Heart right ventricle (tissue), 16 donors: ENCODE measurements around the gene ZBTB6. TPM values are rescaled to one million over a fixed set of nuclear protein-coding genes. Genes with fewer than 3 reads are reported as not detected.
A peak's percentile ranks its signal among the peaks of the same experiment; 100 is the strongest.

Experiments
- ATAC-seq, 8 donors: fragments of 200-7000 bp; cut with Tn5 transposase; one replicate each; pipeline ENCODE4 v1.9.1; 2020; ENCODE audit warnings: mild to moderate bottlenecking in 8 of 8, moderate library complexity in 8 of 8, moderate number of reproducible peaks in 1 of 8
- DNase-seq, 2 donors: peaks; one replicate each; pipeline ENCODE4 v3.0.0-alpha.2; 2020
- H3K27ac ChIP-seq, 10 donors: fragments of 200-600 bp; sonication (generic) in 2 of 10; one replicate each; pipeline versions ENCODE4 v1.5.0 to v1.8.0; 2020 to 2022; ENCODE audit warnings: mild to moderate bottlenecking in 3 of 10
- H3K27me3 ChIP-seq, 7 donors: fragments of 200-600 bp; one replicate each; pipeline ENCODE4 v1.8.0; 2021 to 2022; ENCODE audit warnings: mild to moderate bottlenecking in 2 of 7
- H3K36me3 ChIP-seq, 9 donors: fragments of 200-600 bp; sonication (generic) in 1 of 9; one replicate each; pipeline versions ENCODE4 v1.5.0 to v1.8.0; 2020 to 2022; ENCODE audit warnings: mild to moderate bottlenecking in 2 of 9
- H3K4me1 ChIP-seq, 9 donors: fragments of 200-600 bp; sonication (generic) in 1 of 9; one replicate each; pipeline versions ENCODE4 v1.5.0 to v1.8.0; 2020 to 2022; ENCODE audit warnings: mild to moderate bottlenecking in 4 of 9
- H3K4me3 ChIP-seq, 10 donors: fragments of 200-600 bp; sonication (generic) in 2 of 10; one replicate each; pipeline versions ENCODE4 v1.5.0 to v1.8.0; 2020 to 2022; ENCODE audit warnings: mild to moderate bottlenecking in 7 of 10, moderate library complexity in 2 of 10
- H3K9me3 ChIP-seq, 11 donors: fragments of 200-600 bp in 10 of 11; sonication (generic) in 2 of 11; one replicate each; pipeline versions ENCODE4 v1.5.0 to v1.8.0; 2013 to 2022; ENCODE audit warnings: mild to moderate bottlenecking in 2 of 11, control low read depth in 1 of 11, moderate library complexity in 1 of 11
- CTCF ChIP-seq, 9 donors: fragments of 200-600 bp; sonication (generic) in 2 of 9; IDR thresholded peaks; one replicate each; pipeline versions ENCODE4 v1.5.0 to v1.8.0; 2021 to 2022; ENCODE audit warnings: antibody characterized with exemption in 9 of 9, mild to moderate bottlenecking in 5 of 9, moderate library complexity in 1 of 9
- WGBS, 2 donors: extraction: QIAGEN DNeasy Blood & Tissue Kit; methylation state at CpG; one replicate each; pipeline ENCODE4 v1.1.7; 2013; ENCODE audit warnings: inconsistent platforms in 1 of 2; 5-methylcytosine and 5-hydroxymethylcytosine counted together
- intact Hi-C, 10 donors: fragments of 100-400 bp; cut with DNase I; formaldehyde crosslinking; loops; one replicate each; pipeline versions ENCODE4 v1.11.1 to v1.14.2; 2022
- polyA plus RNA-seq, 2 donors: library from polyadenylated mRNA; stranded (reverse); fragments of 200-250 nt; gene quantifications; one replicate each; pipeline ENCODE4 v1.2.3, GENCODE V29; 2013
- total RNA-seq, 10 donors: library from RNA; stranded (reverse); fragmentation: NEBNext Ultra II Directional in 3 of 10; extraction: Animal tissue kit (Norgen Biotek cat#: 25700) in 3 of 10; gene quantifications; one replicate each; pipeline versions ENCODE4 v1.2.1 to v1.2.4, GENCODE V29; 2021 to 2023
- donor health status: Arrhythmogenic right ventricular cardiomyopathy.
- donor health status: ischemic (EF 13 %, LVEDD 7.1; RV severe dilation, severe dysfunction).
- donor health status: healthy with polysubstance abuse.
- donor health status: DM: no; HTN: yes; CAD: no.
- donor health status: DM: no; HTN: no; CAD: no.
- donor health status: ischemic (EF 25% LVEDD 6.9; RV normal size, moderate dysfunction).
- donor health status: ischemic (EF 25% LVEDD 5.7; RV mildly dilated, moderate dysfunction).
- donor health status: healthy.
- donor health status: DM: yes; HTN: yes; CAD: no.
- donor health status: Ischemic cardiomyopathy.
- donor health status: ischemic (EF 35%, LVEDD 5.7; RV mildly dilated, moderate dysfunction).
- donor health status: nonischemic (EF 11% LVEDD 7.7; RV severe dilation, severe dysfunction).
- donor health status: DM: yes; HTN: yes; CAD: no.
- donor health status: PGD.
- donor health status: ischemic (EF 29% LVEDD 5.4; RV normal size, mild dysfunction).
- donor health status: nonischemic (EF 23%, LVEDD 6.1; RV moderate dilation, normal function).

ZBTB6 gene
- total and polyA plus RNA-seq, 12 donors = 2.2 to 7.0 (median 5.7) TPM

GRCh38 chr9:122936464-122936863 is 23.3 kb upstream of the ZBTB6 start:
- Histone ChIP-seq H3K4me1 (peaks cover 6 to 37% (median 28%) of the 10 kb centered on the region in 9 donors), H3K9me3 (no peaks in the 10 kb centered on the region), H3K36me3 (peaks cover 0 to 34% (median 18%) of the 10 kb centered on the region in 9 donors), H3K4me3 (no peak overlapping the region), H3K27me3 (no peaks in the 10 kb centered on the region), H3K27ac (no peak overlapping the region)
- 75 to 91% methylated on average over 5 of the region's 5 CpGs for WGBS, 2 donors
- DNase-seq = no peak
- intact Hi-C loops = no loop called here
- TF ChIP-seq CTCF (IDR thresholded peaks at IDR 0.05) = no peak
- ATAC-seq = no peak

GRCh38 chr9:122931226-122932121 is 18.4 kb upstream of the ZBTB6 start, which contains the start of gene ZBTB26:
TSS of gene ZBTB26 (minus strand) at chr9:122931512. CDS start at chr9:122919934, 11,578 bp downstream.
- no peaks in the 10 kb centered on the region for H3K9me3 ChIP-seq
- DNase-seq (peak; percentile 93 to 96), ATAC-seq (peak; percentile 98 to 99 (median 98))
- peaks cover 3 to 41% (median 32%) of the 10 kb centered on the region in 9 donors for H3K4me1 ChIP-seq
- TF ChIP-seq CTCF (IDR thresholded peaks at IDR 0.05) = no peak
- whole genome bisulfite sequencing, 2 donors = 0 to 1% methylated on average over 51 of the region's 51 CpGs
- H3K27ac ChIP-seq = peak within 1 kb of the TSS; percentile 36 to 96 (median 90)
- peak within 1 kb of the TSS; percentile 62 to 94 (median 84) for H3K4me3 ChIP-seq
- intact Hi-C loops = loop anchor here in 2 of 10 donors (1.0 to 5.0 kb wide), 3 partner anchors 9 to 46 kb away; partner anchors contain the start of gene RC3H2 (in 1 of the 2)
- no peaks in the 10 kb centered on the region for H3K27me3 ChIP-seq
- peaks cover 0 to 14% (median 2%) of the 10 kb centered on the region in 9 donors for H3K36me3 ChIP-seq

DNA sequence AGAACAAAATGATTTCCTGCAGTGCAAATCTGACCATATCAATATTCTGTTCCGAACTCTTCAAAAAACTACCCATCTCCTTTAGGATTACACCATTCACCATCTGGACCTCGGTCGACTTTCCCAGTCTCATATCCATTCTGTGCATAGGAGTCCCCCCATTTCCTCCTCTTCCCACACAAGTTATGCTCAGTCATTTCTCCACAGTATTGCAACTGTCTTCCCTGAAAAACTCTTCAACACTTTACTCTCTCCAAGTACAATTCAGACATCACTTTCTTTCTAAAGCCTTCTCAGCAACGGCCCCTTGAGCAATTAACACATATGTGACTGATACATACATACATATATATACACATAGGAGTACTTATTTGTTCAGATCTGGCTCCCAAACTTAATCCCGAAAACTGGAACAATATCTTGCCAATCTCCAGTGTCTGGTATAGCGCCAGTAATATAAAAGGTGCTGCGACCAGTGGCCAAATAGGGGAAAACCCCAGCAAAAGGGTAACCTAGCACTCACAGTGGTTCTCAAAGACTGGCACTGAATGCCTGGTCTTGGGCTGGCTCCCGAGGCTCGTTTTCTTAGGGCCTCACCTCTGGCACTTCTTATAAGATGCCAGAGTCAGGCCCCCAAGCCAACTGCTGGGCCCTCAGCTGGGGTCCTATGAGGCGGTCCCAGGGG is 17.6 kb upstream of the ZBTB6 start:
- H3K27ac ChIP-seq = peak overlapping the region; percentile 36 to 96 (median 90)
- 24 to 27% methylated on average over 10 of the region's 10 CpGs for WGBS, 2 donors
- intact Hi-C loops = loop anchor here in 2 of 10 donors (1.0 to 5.0 kb wide), 3 partner anchors 10 to 47 kb away; partner anchors contain the start of gene RC3H2 (in 1 of the 2)
- no peaks in the 10 kb centered on the region for H3K27me3 ChIP-seq
- TF ChIP-seq CTCF (IDR thresholded peaks at IDR 0.05) = no peak
- peak overlapping the region; percentile 62 to 94 (median 84) for H3K4me3 ChIP-seq
- no peaks in the 10 kb centered on the region for H3K9me3 ChIP-seq
- ATAC-seq = no peak
- peaks cover 3 to 41% (median 32%) of the 10 kb centered on the region in 9 donors for H3K4me1 ChIP-seq
- no peak for DNase-seq
- H3K36me3 ChIP-seq = peaks cover 0 to 10% (median 0%) of the 10 kb centered on the region in 9 donors

- DNase-seq (no peak), ATAC-seq (no peak)
- WGBS, 2 donors = 89 to 90% methylated on average over 1 of the region's 1 CpG
- intact Hi-C loops = loop anchor here in 1 of 10 donors (5.0 kb wide), 1 partner anchor 47 kb away; no protein-coding TSS in a partner anchor
- H3K27me3 ChIP-seq = no peaks in the 10 kb centered on the region
- H3K27ac ChIP-seq = peak overlapping the region in 1 of 10 donors; percentile 12
- H3K4me1 ChIP-seq = peaks cover 3 to 41% (median 32%) of the 10 kb centered on the region in 9 donors
- no peak for TF ChIP-seq CTCF (IDR thresholded peaks at IDR 0.05)
- H3K36me3 ChIP-seq = peaks cover 0 to 16% (median 0%) of the 10 kb centered on the region in 9 donors
- peak overlapping the region in 2 of 10 donors; percentile 78 to 85 for H3K4me3 ChIP-seq
- no peaks in the 10 kb centered on the region for H3K9me3 ChIP-seq
These were observed 16.8 kb upstream of the ZBTB6 start for GRCh38 chr9:122929796-122930354.
